Kidney (tissue), 14 donors: ENCODE measurements around the gene SLC25A26. TPM values are rescaled to one million over a fixed set of nuclear protein-coding genes. Genes with fewer than 3 reads are reported as not detected.
"Not testable (repeated sequence)": the region's sequence is repeated elsewhere in the genome, so short reads cannot be mapped to it uniquely, and the experiment has no call there.

Experiments
- DNase-seq, 5 donors: peaks; one replicate each; pipeline ENCODE4 v3.0.0-alpha.2; 2013 to 2020
- FAIRE-seq: peaks from 2 replicates; lab custom pipeline; 2012; peaks lifted over from hg19 to GRCh38; lab: Jason Lieb, UNC
- H3K27ac ChIP-seq, 2 donors: one replicate each; pipeline ENCODE4 v1.7.0; 2013; ENCODE audit warnings: low read depth in 2 of 2, low read length in 2 of 2, inconsistent platforms in 1 of 2
- H3K27me3 ChIP-seq: one replicate; pipeline ENCODE4 v1.7.1; 2013; ENCODE audit warnings: low read length, inconsistent platforms; ENCODE audit not compliant: control insufficient read depth, insufficient read depth
- H3K36me3 ChIP-seq, 3 donors: one replicate each; pipeline versions ENCODE4 v1.7.0 to v1.7.1; 2013; ENCODE audit warnings: low read length in 3 of 3, control low read depth in 1 of 3, inconsistent platforms in 1 of 3; ENCODE audit not compliant: insufficient read depth in 3 of 3, control insufficient read depth in 2 of 3
- H3K4me1 ChIP-seq, 3 donors: one replicate each; pipeline versions ENCODE4 v1.7.0 to v1.7.1; 2013; ENCODE audit warnings: low read length in 3 of 3, inconsistent platforms in 1 of 3, low read depth in 1 of 3; ENCODE audit not compliant: control insufficient read depth in 2 of 3, insufficient read depth in 2 of 3
- H3K4me3 ChIP-seq, 3 donors: one replicate each; pipeline versions ENCODE4 v1.7.0 to v1.8.1; 2013; ENCODE audit warnings: low read length in 3 of 3, control low read depth in 1 of 3, inconsistent platforms in 1 of 3
- H3K9ac ChIP-seq, 3 donors: one replicate each; pipeline versions ENCODE4 v1.7.0 to v1.7.1; 2013; ENCODE audit warnings: low read length in 3 of 3, control low read depth in 1 of 3, inconsistent platforms in 1 of 3
- H3K9me3 ChIP-seq, 3 donors: one replicate each; pipeline versions ENCODE4 v1.7.0 to v1.7.1; 2013; ENCODE audit warnings: low read length in 3 of 3, control low read depth in 1 of 3, inconsistent platforms in 1 of 3; ENCODE audit not compliant: control insufficient read depth in 2 of 3, insufficient read depth in 1 of 3
- intact Hi-C: fragments of 100-400 bp; cut with DNase I; formaldehyde crosslinking; loops from one replicate; pipeline ENCODE4 v1.11.1; 2022
- polyA plus RNA-seq: library from polyadenylated mRNA; stranded (reverse); fragments of 350-450 nt; fragmentation: Illumina TruSeq; extraction: RNeasy Lipid Tissue Mini Kit (QIAGEN cat#74804); gene quantifications from one replicate; pipeline ENCODE4 v1.2.3, GENCODE V29; 2014; ENCODE audit warnings: low read depth, low replicate concordance; ENCODE audit not compliant: insufficient read depth
- total RNA-seq: library from RNA; stranded (reverse); fragmentation: NEBNext Ultra II Directional; extraction: Animal tissue kit (Norgen Biotek cat#: 25700); gene quantifications from one replicate; pipeline ENCODE4 v1.2.1, GENCODE V29; 2021
- TF ChIP-seq, protein P1 (sequence below): IDR thresholded peaks from 3 replicates; pipeline ENCODE4 v1.5.1; 2012; ENCODE audit warnings: mild to moderate bottlenecking, moderate library complexity, borderline replicate concordance; ENCODE audit not compliant: insufficient read depth; ENCODE audit errors: extremely low read depth
- donor health status: control.
- donor health status: control.
- donor health status: control.
- donor health status: control.
- donor health status: control.
- donor health status: DM: yes; HTN: yes; CAD: no.
- donor health status: Normal renal cell carcinoma (clear cell type).

SLC25A26 gene
- total and polyA plus RNA-seq, 2 donors from 2014 or later = 23.9 to 25.4 TPM

DNA sequence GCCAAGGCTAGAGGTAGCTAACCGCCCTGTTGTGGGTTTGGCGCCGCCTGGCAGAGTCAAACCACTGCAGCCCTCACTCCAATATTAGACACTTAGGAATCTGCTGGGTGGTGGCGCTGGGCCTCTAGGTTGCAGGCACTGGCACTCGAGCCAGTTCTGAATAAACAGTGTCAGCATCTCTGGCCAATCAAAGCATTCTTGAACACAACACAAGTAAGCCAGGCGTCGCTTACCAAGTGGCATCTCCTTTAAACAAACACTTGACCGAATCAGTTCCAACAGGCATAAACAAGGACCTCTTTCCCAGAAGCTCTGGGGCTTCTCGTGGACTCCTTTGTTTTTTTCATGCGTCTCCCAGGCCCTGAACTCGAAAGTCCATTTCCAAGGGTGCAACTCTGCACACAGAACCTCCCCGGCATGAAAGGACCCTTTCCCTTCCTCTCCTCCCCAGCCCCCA is 197.7 kb downstream of the SLC25A26 start:
- Histone ChIP-seq H3K27me3 (no peaks in the 10 kb centered on the region), H3K4me1 (no peaks in the 10 kb centered on the region), H3K4me3 (no peak overlapping the region), H3K36me3 (peaks cover 0 to 6% (median 3%) of the 10 kb centered on the region in 3 donors), H3K27ac (no peak overlapping the region), H3K9me3 (no peaks in the 10 kb centered on the region), H3K9ac (no peak overlapping the region)
- TF ChIP-seq, protein P1, sequence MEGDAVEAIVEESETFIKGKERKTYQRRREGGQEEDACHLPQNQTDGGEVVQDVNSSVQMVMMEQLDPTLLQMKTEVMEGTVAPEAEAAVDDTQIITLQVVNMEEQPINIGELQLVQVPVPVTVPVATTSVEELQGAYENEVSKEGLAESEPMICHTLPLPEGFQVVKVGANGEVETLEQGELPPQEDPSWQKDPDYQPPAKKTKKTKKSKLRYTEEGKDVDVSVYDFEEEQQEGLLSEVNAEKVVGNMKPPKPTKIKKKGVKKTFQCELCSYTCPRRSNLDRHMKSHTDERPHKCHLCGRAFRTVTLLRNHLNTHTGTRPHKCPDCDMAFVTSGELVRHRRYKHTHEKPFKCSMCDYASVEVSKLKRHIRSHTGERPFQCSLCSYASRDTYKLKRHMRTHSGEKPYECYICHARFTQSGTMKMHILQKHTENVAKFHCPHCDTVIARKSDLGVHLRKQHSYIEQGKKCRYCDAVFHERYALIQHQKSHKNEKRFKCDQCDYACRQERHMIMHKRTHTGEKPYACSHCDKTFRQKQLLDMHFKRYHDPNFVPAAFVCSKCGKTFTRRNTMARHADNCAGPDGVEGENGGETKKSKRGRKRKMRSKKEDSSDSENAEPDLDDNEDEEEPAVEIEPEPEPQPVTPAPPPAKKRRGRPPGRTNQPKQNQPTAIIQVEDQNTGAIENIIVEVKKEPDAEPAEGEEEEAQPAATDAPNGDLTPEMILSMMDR = no peak
- intact Hi-C loops = no loop called here
- FAIRE-seq = no peak
- no peak for DNase-seq

DNA sequence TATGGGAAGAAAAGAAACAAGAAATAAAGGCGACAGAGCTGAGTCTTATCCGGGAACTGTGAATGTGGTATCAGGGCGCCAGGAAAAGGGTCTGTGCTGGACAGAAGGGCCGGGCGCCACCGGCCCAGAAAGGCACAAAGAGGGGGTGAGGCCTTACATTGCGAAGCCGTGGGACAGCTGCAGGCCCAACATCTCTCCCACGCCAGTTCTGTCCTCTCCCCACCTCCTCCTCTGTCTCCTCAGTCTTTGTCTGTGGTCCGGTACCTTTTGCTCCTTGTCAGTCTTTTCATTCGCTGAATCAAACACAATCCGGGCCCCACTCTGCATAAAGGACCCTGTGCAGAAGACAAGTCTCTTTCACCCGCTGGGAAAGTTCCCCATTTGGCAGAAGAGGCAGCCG is 198.2 kb downstream of the SLC25A26 start:
- Histone ChIP-seq H3K9me3 (no peaks in the 10 kb centered on the region), H3K4me3 (no peak overlapping the region), H3K27ac (no peak overlapping the region), H3K27me3 (no peaks in the 10 kb centered on the region), H3K4me1 (no peaks in the 10 kb centered on the region), H3K9ac (no peak overlapping the region), H3K36me3 (peaks cover 0 to 6% (median 3%) of the 10 kb centered on the region in 3 donors)
- intact Hi-C loops = no loop called here
- DNase-seq (no peak), FAIRE-seq (no peak)
- TF ChIP-seq, protein P1 = no peak

- intact Hi-C loops, H3K4me1 ChIP-seq, H3K36me3 ChIP-seq, FAIRE-seq, H3K9ac ChIP-seq, DNase-seq, H3K9me3 ChIP-seq, H3K27me3 ChIP-seq, H3K27ac ChIP-seq, H3K4me3 ChIP-seq: not testable (repeated sequence)
Observed at GRCh38 chr3:66421144-66421543, 200.3 kb downstream of the SLC25A26 start.

GRCh38 chr3:66421893-66422292 is 201.1 kb downstream of the SLC25A26 start:
- H3K36me3 ChIP-seq, H3K27ac ChIP-seq, H3K9ac ChIP-seq, H3K4me1 ChIP-seq, intact Hi-C loops, H3K4me3 ChIP-seq, DNase-seq, FAIRE-seq, H3K9me3 ChIP-seq, H3K27me3 ChIP-seq: not testable (repeated sequence)
